Activated CD4-positive, alpha-beta T cell treated with anti-CD3 and anti-CD28 coated beads, Interleukin-2, amount 10 ng/mL, durations not matched to agents 24 days and 14 days (primary cell): ENCODE measurements around the gene DAAM1. TPM values are rescaled to one million over a fixed set of nuclear protein-coding genes. Genes with fewer than 3 reads are reported as not detected.

Experiments
- DNase-seq: peaks from one replicate; pipeline ENCODE4 v3.0.0; 2022
- H3K27ac Mint-ChIP-seq: one replicate; pipeline ENCODE4 v1.8.0; 2022; ENCODE audit warnings: mild to moderate bottlenecking, mixed read lengths
- H3K27me3 Mint-ChIP-seq: one replicate; pipeline ENCODE4 v1.8.0; 2022; ENCODE audit warnings: mixed read lengths
- H3K36me3 Mint-ChIP-seq: one replicate; pipeline ENCODE4 v1.8.0; 2022; ENCODE audit warnings: low read depth, mild to moderate bottlenecking, mixed read lengths
- H3K4me1 Mint-ChIP-seq: one replicate; pipeline ENCODE4 v1.8.0; 2021; ENCODE audit warnings: mixed read lengths
- H3K4me3 Mint-ChIP-seq: one replicate; pipeline ENCODE4 v1.8.0; 2022; ENCODE audit warnings: mild to moderate bottlenecking, moderate library complexity, mixed read lengths
- H3K9me3 Mint-ChIP-seq: one replicate; pipeline ENCODE4 v1.8.0; 2021; ENCODE audit warnings: mixed read lengths
- intact Hi-C: fragments of 100-400 bp; cut with micrococcal nuclease; formaldehyde crosslinking; loops from one replicate; pipeline ENCODE4 v1.15.1; 2023
- total RNA-seq: library from RNA; stranded (reverse); gene quantifications from 2 replicates; pipeline ENCODE4 v1.2.3, GENCODE V29; 2022

Gene DAAM1
- total RNA-seq, 1 donor from 2014 or later = 7.2 TPM

DNA sequence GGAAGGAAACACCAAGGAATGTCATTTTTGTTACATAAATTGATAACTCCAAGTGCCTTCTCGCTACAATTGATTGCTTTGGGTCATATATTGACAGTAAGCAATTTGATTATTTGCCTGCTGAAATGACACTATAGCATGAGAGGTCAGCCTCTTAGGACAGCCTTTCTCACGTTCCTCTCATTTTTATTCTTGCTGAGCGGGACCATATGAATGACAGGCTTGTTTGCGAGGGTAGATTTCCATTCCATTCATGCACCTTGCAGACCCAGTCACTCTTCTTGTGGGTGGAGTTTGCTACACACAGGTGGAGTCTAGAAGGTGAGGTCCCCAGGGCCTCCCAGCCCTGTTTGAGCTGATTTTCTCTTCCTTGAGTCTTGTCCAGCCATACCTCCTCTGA lies 27.3 kb downstream of the DAAM1 start:
- Mint-ChIP-seq H3K9me3 (peaks cover 4% of the 10 kb centered on the region), H3K4me1 (no peaks in the 10 kb centered on the region), H3K27me3 (no peaks in the 10 kb centered on the region), H3K27ac (no peak overlapping the region), H3K36me3 (no peaks in the 10 kb centered on the region), H3K4me3 (no peak overlapping the region)
- intact Hi-C loops = no loop called here
- no peak for DNase-seq

DNA sequence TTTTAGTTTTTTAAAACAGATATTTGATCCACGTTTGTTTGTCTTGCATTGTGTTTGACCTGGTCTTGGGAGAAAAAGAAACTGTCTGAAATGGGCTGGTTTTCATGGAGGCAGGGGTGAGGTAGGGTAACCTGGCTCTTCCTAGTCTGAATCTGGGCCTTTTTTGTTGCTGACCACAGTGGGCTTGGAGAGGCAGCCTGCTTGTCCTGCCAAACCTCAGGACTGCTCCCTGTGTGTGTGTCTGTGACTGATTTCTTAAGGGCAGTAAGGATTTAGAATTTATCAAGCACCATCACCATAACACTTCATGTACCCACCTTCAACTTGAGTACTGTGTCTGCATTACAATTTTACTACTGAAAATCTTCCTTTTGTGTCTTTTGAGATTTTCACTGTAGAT lies 28.5 kb downstream of the DAAM1 start:
- Mint-ChIP-seq H3K4me3 (no peak overlapping the region), H3K4me1 (no peaks in the 10 kb centered on the region), H3K9me3 (peaks cover 4% of the 10 kb centered on the region), H3K36me3 (no peaks in the 10 kb centered on the region), H3K27ac (no peak overlapping the region), H3K27me3 (no peaks in the 10 kb centered on the region)
- DNase-seq = no peak
- intact Hi-C loops = no loop called here

DNA sequence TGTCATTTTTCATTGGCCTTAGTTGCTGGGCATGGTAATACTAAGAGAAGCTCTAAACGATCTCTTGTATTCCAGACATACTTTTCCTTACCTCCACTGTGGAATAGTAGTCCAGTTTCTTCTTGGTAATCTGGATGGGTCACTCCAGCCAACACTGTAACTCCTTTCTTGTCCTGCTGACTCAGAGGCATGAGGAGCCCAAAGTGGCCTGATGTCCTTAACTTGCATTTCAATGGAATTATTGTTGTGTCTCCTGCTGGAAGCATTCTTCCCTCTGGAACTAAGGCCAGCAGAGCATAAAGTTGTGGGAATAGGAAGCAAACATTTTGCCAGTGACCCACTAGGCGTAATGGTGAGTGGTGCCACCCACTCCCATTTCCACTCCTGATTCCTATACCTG lies 33.1 kb downstream of the DAAM1 start:
- intact Hi-C loops = no loop called here
- peaks cover 1% of the 10 kb centered on the region for H3K27me3 Mint-ChIP-seq
- no peak overlapping the region for H3K27ac Mint-ChIP-seq
- no peak for DNase-seq
- H3K9me3 Mint-ChIP-seq = peaks cover 4% of the 10 kb centered on the region
- no peaks in the 10 kb centered on the region for H3K4me1 Mint-ChIP-seq
- H3K36me3 Mint-ChIP-seq = no peaks in the 10 kb centered on the region
- no peak overlapping the region for H3K4me3 Mint-ChIP-seq

DNA sequence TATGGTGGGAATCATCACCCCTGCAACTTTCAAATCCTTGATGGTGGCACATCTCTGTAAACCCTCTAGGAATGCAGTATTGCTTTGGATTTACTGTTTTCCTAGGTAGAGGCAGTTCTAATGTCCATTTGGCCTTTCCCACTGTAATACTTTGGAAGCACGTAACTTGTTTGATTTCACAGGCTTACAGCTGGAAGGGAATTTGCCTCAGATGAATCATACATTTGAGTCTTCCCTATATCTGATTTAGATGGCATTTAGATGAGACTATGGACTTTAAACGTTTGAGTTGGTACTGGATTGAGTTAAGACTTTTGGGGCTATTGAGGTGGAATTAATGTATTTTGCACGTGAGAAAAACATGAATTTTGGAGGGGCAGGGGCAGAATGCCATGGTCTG lies 35.9 kb downstream of the DAAM1 start:
- no peak for DNase-seq
- intact Hi-C loops = no loop called here
- Mint-ChIP-seq H3K36me3 (no peaks in the 10 kb centered on the region), H3K4me1 (peaks cover 2% of the 10 kb centered on the region), H3K4me3 (no peak overlapping the region), H3K27ac (no peak overlapping the region), H3K27me3 (peaks cover 5% of the 10 kb centered on the region), H3K9me3 (peaks cover 7% of the 10 kb centered on the region)

DNA sequence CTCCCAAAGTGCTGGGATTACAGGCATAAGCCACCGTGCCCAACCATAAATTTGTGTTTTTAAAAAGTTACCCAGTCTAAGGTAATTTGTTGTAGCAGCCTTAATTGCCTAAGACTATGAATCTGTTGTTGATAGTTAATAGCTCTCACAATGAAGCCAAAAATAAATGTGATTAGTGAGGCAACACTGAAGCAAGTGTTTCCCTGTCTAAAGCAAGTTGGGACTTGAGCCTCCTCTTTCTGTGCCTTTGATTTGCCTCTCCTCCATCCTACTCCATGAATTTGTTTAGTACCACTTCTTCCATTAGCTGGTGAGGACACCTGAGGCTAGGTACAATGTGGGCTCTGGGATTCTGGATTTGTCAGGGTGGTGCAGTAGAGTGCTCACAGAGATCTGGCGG lies 36.8 kb downstream of the DAAM1 start:
- H3K4me1 Mint-ChIP-seq = peaks cover 9% of the 10 kb centered on the region
- H3K36me3 Mint-ChIP-seq = no peaks in the 10 kb centered on the region
- H3K4me3 Mint-ChIP-seq = no peak overlapping the region
- DNase-seq = no peak
- no peak overlapping the region for H3K27ac Mint-ChIP-seq
- H3K9me3 Mint-ChIP-seq = peaks cover 3% of the 10 kb centered on the region
- intact Hi-C loops = no loop called here
- peaks cover 5% of the 10 kb centered on the region for H3K27me3 Mint-ChIP-seq

DNA sequence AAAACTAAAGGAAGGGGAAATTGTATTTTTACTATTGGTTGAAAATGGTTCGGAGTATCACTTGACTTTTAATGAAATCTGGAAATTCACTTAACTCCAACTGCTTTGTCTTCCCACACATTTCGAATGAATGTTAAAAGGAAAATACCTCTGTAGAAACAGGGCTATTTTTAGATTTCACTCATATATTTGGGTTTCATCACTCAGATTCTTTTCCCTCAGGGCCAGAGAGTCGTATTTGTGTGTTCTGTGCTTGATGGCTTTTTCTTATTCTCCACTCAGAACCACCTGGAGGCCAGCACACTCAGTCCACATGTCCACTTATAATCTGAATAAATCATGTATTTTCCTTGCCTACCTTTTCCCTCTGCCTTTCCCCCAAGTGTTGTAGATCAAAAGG lies 40.0 kb downstream of the DAAM1 start:
- no peak for DNase-seq
- Mint-ChIP-seq H3K9me3 (peaks cover 3% of the 10 kb centered on the region), H3K4me3 (no peak overlapping the region), H3K27me3 (peaks cover 5% of the 10 kb centered on the region), H3K36me3 (no peaks in the 10 kb centered on the region), H3K4me1 (peaks cover 9% of the 10 kb centered on the region), H3K27ac (no peak overlapping the region)
- intact Hi-C loops = no loop called here

DNA sequence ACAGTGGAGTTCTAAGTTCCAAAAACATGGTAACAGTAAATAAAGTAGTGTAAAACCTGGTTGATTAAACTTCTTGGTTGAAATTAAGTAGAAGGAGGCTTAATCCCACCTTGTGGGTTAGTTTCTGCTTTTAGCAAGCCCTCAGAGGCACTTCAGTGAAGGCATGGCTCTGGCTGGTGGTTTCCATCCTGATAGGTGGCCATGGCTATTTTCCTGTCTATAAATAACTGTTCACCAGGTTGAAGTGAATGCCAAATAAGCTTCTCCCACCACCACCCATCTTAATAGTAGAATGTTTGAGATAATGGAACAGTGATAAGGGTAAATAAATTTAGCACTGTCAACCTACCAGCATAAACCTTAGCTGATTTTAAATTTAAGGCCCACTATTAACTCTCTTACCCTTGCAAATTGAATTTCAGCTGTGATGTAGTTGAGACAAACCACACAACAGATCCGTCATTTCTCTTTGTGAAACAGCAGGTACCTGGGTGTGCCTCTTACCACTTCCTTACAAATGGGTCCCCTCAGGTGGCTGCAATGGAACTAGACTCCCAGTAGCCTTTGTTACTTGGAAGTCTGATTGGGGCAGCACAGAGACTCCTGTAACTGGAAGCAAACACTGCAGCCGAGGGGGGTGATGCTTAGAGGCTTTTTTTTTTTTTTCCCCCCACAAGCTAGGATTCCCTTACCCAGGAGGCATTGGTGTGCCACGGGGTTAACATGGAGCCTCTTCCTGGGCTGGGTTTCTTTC lies 41.4 kb downstream of the DAAM1 start:
- Mint-ChIP-seq H3K9me3 (peaks cover 8% of the 10 kb centered on the region), H3K4me3 (no peak overlapping the region), H3K27ac (no peak overlapping the region), H3K36me3 (no peaks in the 10 kb centered on the region), H3K4me1 (peaks cover 9% of the 10 kb centered on the region), H3K27me3 (peaks cover 5% of the 10 kb centered on the region)
- intact Hi-C loops = no loop called here
- no peak for DNase-seq

DNA sequence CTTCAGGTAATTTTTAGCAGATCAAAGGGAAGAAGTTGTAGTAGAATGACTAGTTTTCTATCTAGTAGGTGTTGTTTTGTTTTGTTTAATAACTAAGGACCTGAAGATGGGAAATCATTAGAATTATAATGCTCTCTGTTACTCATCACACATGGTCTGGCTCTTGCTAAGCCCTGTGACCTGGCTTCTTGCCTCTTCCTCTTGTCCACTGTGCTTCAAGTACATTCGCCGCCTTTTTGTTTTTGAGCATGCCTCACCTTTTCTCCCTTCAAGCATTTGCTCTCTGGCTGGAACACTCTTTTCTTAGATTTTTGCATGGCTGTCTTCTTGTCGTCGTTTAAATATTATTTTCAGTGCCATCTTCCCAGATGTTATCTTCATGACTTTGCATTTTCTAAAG lies 47.7 kb downstream of the DAAM1 start:
- no peak for DNase-seq
- Mint-ChIP-seq H3K4me1 (no peaks in the 10 kb centered on the region), H3K36me3 (no peaks in the 10 kb centered on the region), H3K4me3 (no peak overlapping the region), H3K27ac (no peak overlapping the region), H3K9me3 (peaks cover 15% of the 10 kb centered on the region), H3K27me3 (peaks cover 2% of the 10 kb centered on the region)
- intact Hi-C loops = no loop called here

DNA sequence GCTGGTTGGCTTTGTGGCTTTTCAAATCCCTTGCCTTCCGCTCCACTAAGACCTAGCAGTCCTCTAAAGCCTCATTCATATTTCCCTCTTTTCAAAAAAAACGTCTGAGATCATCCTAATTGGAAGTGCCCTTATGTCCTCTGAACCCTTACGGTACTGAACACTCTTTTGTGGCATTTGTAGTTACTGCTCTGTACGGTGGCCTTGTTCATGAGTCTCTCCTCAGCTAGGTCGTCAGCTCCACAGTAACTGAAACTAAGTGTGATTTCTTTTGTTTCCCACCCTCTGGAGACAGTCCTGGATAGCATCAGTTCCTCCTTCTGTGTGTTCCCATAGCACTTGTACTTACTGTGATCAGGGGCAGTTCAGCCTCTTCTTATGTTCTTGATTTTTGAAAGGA lies 49.7 kb downstream of the DAAM1 start:
- no peak overlapping the region for H3K4me3 Mint-ChIP-seq
- H3K36me3 Mint-ChIP-seq = no peaks in the 10 kb centered on the region
- peaks cover 4% of the 10 kb centered on the region for H3K27me3 Mint-ChIP-seq
- H3K27ac Mint-ChIP-seq = no peak overlapping the region
- no peaks in the 10 kb centered on the region for H3K4me1 Mint-ChIP-seq
- peaks cover 15% of the 10 kb centered on the region for H3K9me3 Mint-ChIP-seq
- DNase-seq = no peak
- intact Hi-C loops = no loop called here

DNA sequence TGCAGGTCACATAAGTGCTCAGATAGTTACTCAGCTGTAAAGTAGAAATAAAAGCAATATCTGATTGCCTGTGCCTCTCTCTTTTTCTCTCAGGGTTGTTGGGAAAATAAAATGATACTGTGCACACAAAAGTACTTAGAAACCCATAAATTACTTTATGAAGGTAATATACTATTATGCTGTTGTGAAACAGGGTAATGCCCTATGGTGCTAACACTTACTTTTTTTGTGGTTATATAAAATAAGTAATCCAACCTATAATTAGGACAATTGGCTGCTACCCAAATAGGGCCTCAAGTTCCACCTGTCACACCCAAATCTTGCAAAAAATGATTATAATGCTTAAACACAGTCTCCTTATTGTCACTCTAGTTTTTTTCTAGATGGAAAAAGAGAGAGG lies 50.6 kb downstream of the DAAM1 start:
- no peak overlapping the region for H3K27ac Mint-ChIP-seq
- intact Hi-C loops = no loop called here
- H3K4me1 Mint-ChIP-seq = no peaks in the 10 kb centered on the region
- H3K36me3 Mint-ChIP-seq = no peaks in the 10 kb centered on the region
- no peak for DNase-seq
- peaks cover 4% of the 10 kb centered on the region for H3K27me3 Mint-ChIP-seq
- H3K9me3 Mint-ChIP-seq = peaks cover 15% of the 10 kb centered on the region
- H3K4me3 Mint-ChIP-seq = no peak overlapping the region

DNA sequence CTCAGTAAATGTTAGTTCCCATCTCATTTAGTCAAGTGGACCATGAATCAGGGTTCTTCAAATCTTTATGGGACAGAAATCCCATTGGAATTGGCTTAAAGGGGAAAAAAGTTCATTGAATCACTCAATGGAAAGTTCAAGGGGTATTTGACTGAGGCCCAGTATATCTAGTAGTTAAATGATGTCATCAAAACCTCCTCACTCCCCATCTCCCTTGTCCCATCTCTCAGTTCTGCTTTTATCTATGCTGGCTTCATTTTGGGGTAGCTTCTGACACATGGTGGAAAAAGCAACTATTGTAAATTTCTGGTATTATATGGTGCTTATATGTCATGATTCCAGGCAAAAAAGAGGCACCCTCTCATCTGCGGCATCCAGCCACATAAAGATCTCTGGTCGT lies 51.9 kb downstream of the DAAM1 start:
- H3K4me3 Mint-ChIP-seq = no peak overlapping the region
- peaks cover 4% of the 10 kb centered on the region for H3K9me3 Mint-ChIP-seq
- no peaks in the 10 kb centered on the region for H3K4me1 Mint-ChIP-seq
- intact Hi-C loops = no loop called here
- peaks cover 4% of the 10 kb centered on the region for H3K27me3 Mint-ChIP-seq
- no peak overlapping the region for H3K27ac Mint-ChIP-seq
- H3K36me3 Mint-ChIP-seq = no peaks in the 10 kb centered on the region
- no peak for DNase-seq

DNA sequence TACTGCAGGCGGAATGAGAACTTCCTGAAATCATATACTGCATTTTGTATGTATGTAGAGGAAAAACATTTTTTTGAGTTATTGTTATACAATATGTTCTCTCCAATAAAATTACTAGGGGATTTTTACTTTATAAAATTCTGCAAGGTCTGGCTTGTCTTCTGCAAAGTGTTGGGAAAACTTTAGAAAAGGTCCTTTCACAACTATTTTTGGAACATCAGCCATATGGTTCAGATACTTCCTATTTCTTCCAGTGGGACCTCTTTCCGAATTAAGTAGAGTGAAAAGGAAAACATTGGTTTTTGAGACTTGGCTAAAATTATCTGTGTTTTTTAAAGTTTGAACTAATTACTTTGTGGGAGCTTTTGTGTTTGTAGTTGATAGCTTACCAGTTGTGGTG lies 52.7 kb downstream of the DAAM1 start:
- intact Hi-C loops = no loop called here
- Mint-ChIP-seq H3K4me1 (peaks cover 5% of the 10 kb centered on the region), H3K36me3 (no peaks in the 10 kb centered on the region), H3K9me3 (no peaks in the 10 kb centered on the region), H3K27me3 (peaks cover 2% of the 10 kb centered on the region), H3K27ac (no peak overlapping the region), H3K4me3 (no peak overlapping the region)
- no peak for DNase-seq

DNA sequence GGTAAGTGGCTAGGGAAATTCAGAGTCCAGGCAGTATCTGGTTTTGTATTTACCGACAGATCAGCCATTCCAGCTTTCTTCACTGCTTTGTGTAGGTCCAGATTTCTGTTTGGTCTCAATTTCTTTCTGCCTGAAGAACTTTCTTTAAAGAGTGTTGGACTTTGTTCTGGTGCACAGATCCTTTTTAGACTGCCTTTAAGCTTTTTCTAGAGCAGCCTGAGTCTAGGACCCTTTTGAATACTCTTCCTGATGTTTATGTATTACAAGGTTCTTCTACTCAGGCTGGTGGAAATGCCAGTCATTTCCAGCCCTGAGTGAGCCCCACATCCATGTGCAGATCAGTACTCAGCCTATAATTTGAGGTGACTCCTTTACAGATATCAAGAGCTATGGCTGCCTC lies 54.7 kb downstream of the DAAM1 start:
- H3K27ac Mint-ChIP-seq = no peak overlapping the region
- no peak for DNase-seq
- H3K4me1 Mint-ChIP-seq = peaks cover 5% of the 10 kb centered on the region
- peaks cover 2% of the 10 kb centered on the region for H3K27me3 Mint-ChIP-seq
- no peak overlapping the region for H3K4me3 Mint-ChIP-seq
- no peaks in the 10 kb centered on the region for H3K36me3 Mint-ChIP-seq
- H3K9me3 Mint-ChIP-seq = no peaks in the 10 kb centered on the region
- intact Hi-C loops = no loop called here

DNA sequence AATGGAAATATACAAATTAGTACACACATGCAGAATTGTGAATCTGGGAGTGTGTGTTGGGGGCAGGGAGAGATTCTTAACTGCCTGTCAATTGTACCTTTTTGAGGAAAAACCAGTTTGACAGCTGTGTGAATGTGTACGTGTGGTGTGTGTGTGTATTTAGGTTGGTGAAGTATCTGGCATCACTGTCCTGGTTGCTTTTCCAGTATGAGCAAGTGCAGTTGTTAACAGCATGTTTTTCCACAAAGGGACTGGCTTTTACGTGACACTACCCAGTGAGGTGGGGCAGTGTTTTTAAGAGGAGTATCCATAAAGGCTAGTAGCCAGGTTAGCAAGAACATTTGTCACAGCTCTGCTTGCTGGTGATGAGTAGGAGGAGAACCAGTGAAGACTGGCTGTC lies 56.1 kb downstream of the DAAM1 start:
- Mint-ChIP-seq H3K27me3 (peaks cover 2% of the 10 kb centered on the region), H3K4me1 (peaks cover 5% of the 10 kb centered on the region), H3K27ac (no peak overlapping the region), H3K4me3 (no peak overlapping the region), H3K36me3 (no peaks in the 10 kb centered on the region), H3K9me3 (no peaks in the 10 kb centered on the region)
- DNase-seq = no peak
- intact Hi-C loops = no loop called here

DNA sequence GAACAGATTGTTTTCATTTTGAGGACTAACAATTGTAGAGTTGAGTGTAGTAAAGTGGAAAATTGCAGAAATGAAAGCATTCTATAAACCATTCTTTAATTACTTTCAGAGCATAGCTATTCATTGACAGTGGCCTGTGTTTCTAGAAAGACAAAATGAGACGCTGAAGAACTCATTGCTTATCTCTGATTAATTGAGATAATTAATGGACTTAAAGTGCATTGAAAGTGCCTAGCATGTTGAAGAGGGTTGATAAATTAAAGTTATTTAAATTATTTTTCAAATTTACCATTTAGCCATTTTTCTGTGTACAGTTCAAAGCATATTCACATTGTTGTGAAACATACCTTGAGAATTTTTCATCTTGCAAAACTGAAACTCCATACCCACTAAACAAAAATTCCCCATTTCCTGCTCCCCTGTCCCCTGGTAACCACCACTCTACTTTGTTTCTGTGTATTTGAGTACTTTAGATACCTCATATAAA lies 57.4 kb downstream of the DAAM1 start:
- Mint-ChIP-seq H3K9me3 (no peaks in the 10 kb centered on the region), H3K27ac (no peak overlapping the region)

More for the DNA sequence above, 57.4 kb downstream of the DAAM1 start:
- no peaks in the 10 kb centered on the region for H3K36me3 Mint-ChIP-seq
- intact Hi-C loops = no loop called here
- no peak for DNase-seq
- H3K4me3 Mint-ChIP-seq = no peak overlapping the region
- H3K4me1 Mint-ChIP-seq = peaks cover 5% of the 10 kb centered on the region
- H3K27me3 Mint-ChIP-seq = peaks cover 4% of the 10 kb centered on the region
